COR-L47 (cell line): ENCODE measurements around the gene GRID1.

ENCODE experiments used
- DNase-seq: peaks from one replicate; lab custom pipeline; 2025; lab: John Stamatoyannopoulos, UW

Gene GRID1

DNA sequence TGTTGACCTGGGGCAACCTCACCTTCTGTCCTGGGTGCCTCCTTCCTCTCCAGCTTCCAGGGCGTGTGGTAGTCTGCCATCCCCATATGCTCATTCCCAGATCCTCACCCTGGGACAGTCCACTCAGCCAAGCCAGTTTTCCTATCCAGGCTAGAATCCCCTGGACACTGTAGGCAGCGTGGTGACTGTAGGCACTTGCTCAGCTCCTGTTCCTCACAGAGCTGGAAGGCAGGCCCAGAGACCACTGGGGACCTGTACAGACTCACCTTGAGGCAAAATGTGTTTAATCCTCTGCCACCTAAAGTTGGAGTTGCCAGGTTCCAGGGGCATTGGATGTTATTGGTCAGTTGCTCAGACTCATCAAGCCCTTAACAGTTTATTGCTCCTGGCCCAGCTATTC is 2.4 kb upstream of the GRID1 start:
- no peak for DNase-seq

DNA sequence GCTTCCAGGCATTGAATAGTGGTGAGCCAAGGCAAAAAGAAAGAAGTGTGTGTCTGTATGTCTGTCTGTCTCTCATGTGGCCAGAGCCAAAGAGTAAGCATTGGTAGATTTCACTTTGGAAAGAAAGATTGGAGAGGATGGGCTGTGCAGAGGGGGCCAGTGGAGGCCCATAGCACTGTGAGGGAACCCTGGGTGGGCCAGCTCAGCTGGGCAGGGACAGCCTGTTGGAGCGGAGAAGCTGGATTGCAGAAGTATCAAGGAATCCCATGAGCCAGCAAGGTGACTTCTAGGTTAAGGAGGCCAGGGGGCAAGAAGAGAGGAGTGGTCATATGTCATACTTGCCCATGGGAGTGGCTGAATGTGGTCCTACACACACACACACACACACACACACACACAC is 1.5 kb upstream of the GRID1 start:
- DNase-seq = no peak

DNA sequence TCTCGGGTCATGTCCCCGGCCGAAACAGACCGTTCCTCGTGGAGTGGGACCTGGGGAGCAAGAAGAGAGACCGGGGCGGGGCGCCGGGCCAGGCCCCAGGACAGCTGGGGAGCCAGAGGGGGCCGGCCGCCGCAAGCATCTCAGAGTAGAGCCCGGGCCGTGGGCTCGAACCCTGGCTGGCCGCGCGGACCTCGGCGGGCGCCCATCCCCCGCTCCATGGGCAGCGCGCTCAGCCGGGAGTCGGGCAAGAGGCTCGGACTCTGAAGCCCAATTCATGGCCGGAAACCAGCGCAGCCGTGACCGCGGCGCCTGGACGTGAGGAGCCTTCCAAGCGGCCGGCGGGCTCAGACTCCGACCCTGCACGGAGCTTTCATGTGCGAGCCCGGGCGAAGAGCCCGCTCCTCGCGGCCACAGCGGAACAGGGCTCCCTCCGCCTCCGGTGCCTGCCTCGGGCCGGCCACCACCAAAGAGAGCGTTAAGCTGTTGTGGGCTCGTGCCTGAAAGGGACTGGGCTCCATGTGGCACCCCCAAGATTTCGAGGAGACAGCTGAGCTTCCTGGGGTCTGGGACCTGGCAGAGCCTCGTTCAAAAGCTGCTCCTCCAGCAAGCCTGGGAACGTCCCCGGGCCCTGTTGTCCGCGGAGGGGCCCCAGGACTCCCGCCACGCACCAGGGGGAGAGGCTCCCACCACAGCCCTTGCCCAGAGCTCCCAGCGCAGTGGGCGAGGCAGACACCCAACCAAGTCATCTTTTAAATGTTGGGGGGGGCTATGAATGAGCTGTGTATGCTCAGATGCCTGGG is 757 bp upstream of the GRID1 start:
- no peak for DNase-seq

DNA sequence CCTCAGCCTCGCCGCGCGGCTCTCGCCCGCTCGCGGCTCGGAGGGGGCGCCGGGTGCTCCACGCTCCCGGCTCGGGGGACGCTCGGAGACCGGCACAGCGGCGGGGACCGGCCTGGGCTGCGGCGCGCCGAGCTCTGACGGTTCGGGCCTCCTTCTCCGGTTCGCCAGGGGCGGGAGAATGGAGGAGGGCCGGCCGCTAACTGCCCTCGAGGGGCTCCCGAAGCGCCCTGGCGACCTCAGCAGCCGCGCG is 232 bp upstream of the GRID1 start:
- no peak for DNase-seq

DNA sequence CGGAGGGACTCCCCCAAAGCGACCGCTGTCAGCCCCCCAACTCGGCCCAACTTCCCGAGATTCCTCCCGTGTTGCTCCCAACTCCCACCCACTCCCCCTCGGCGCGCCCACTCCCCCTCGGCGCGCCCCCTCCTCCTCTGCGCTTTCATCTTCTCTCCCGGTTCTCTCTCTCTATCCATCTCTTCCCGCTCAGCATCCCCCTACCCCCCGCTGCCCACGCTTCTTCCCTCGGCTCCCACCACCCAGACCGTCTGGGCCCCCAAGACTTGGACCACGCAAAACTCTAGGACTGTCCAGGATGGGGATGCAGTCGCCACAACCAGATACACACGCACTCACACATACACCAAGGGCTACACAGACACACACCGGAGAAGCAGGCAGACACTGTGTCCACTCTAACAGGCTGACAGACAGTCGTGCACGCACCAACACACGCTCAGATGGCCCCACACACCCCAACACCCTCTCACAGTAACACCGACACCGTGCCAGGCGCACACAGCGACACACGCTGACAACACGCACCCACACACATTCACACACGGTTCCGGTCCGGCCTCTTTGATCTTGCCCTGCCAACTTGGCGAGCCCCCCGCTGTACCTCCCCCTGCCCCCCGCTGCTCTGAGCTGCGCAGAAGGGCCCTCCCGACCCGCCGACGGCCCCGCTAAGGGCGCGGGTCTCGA is 1.1 kb downstream of the GRID1 start:
- DNase-seq = no peak

DNA sequence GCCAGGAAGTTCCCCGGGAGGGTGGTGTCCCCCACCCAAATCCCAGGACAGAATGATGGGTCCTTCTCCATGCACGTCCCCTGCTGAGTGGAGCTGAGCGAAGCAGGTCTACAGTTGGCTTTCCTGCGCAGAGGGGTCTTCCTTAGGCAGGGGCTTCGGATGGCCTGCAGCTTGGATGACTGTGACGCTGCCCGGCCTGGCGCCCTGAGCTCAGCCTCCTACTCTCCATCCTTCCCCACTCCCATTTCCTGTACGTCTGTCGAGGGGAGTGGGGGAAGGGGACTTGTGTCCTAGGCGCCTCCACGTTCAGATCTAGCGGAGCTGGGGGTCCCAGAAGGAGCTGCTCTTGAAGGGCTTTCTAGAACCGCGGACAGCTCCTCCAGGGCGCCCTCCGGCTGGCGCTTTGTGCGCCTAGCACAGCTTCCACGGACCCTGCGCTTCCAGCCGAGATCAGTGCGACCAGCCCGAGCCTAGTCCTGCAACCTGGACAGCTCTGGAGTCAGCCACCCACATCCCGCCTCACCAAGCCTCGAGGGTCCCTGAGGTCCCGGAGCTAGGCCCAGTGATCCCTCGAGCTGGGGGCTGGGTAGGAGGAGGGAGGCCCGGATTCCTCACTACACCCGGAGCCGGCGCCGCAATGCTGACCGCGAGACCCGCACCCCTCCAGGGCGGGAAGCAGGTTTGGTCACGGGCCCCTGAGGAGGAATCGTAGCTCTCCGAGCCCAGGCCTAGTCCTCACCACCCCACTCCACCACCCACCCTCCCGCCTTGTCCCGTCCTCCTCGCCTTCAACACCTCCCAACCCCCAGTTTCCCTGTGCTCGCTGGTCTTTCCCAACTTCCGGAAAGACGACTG is 1.9 kb downstream of the GRID1 start:
- no peak for DNase-seq

DNA sequence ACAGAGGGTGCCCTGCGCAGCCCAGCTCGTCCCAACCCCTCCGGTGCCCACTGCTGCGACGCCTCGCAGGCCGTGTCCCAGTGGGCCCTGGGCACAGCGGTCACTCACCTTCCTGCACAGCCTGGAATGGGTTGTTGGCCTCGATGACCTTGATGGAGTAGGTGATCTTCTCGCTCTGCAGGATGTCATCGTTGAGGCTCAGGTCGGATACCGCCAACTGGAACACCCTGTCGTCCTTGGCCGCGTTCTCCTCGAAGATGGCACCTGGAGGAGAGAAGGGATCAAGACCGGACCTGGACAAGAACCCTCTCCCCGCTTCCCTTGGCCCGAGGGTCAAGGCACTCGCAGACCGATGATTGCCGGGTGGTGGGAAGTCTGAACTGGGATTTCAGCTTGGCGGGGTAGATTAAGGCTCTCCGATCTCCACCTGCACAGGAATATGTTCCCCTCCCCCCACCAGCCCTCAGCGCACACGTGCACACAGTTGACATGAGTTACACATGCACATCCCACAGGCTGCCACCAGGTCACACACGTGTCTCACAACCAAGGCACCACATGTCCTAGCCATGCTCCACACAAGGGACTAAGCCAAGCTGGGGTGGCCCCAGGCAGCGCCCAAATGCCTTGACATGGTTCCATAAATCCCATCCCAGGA is 2.6 kb downstream of the GRID1 start:
- DNase-seq = no peak

DNA sequence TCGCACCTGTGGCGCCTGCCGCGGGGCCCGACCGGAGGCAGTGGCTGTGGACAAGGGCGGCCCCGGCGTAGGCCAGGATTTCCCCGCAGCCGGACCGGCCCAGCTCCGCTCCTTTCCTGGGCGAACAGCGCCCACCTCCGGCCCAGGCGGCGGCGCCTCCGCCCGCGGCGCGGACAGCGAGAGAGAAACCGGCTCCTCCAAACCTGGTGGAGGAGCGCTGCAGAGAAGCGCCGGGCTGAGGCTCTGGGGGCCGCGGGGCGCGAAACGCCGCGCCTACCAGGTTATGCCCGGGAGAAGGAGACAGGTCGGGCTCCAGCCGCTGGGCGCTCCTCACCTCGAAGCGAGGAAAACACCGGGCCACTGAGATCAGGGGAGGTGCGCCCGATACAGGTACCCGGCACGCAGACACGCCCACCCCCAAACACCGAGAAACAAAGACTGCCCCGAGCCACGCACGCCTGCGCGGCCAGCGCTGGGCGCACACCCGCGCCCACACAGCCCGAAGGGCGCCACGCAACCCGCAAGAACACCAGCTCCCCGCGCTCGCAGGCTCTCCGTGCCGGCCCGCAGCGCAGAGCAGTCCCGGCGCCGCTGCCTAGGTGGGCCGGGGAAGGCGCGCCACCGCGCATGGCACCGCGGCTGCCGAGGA is 3.3 kb downstream of the GRID1 start:
- DNase-seq = no peak

DNA sequence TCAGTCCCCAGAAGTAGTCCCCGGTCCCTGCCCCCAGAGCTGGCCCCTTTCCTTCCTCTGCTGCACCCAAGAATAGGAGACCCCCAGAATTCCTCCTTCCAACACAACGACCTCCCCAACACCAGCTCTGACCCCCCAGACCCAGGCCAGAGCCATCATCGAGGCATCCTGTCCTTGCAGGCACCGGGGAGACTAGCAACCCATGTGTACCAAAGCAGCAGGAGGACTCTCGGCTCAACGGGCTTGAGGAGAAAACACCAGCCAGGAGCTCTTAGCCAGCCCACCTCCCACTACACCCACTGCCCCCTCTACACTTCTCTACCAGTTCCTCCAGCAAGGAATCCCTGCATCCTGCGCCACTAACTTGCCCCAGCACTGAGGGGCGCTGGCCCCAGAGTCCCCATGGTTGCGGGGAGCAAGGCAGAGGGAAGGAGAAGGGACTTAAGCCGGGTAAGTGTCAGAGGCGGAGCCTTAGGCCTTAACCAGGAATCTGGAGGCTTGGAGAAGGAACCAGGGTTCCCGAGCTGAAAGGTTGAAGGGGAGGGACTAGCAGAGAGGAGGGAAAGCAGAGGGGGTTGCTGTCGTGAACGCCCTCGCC is 3.9 kb downstream of the GRID1 start:
- no peak for DNase-seq

DNA sequence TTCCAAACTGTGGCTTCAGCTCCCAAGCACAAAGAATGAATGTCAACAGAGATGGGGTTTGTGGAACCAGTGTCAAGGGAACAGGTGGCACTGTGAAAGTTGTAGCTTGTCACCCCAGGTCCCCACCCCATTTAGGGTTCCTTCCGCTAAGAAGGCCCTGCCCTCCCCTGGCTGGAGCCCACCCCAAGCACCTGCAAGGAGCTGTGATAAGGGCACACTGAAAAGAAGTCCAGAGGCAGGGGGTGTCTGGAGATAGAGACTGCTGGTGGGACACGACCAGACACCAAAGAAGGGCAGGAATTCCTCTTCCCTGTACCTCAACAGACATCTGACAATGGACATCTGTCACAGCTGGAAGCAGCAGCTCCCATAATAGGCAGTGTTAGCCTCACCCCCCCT is 4.5 kb downstream of the GRID1 start:
- no peak for DNase-seq

DNA sequence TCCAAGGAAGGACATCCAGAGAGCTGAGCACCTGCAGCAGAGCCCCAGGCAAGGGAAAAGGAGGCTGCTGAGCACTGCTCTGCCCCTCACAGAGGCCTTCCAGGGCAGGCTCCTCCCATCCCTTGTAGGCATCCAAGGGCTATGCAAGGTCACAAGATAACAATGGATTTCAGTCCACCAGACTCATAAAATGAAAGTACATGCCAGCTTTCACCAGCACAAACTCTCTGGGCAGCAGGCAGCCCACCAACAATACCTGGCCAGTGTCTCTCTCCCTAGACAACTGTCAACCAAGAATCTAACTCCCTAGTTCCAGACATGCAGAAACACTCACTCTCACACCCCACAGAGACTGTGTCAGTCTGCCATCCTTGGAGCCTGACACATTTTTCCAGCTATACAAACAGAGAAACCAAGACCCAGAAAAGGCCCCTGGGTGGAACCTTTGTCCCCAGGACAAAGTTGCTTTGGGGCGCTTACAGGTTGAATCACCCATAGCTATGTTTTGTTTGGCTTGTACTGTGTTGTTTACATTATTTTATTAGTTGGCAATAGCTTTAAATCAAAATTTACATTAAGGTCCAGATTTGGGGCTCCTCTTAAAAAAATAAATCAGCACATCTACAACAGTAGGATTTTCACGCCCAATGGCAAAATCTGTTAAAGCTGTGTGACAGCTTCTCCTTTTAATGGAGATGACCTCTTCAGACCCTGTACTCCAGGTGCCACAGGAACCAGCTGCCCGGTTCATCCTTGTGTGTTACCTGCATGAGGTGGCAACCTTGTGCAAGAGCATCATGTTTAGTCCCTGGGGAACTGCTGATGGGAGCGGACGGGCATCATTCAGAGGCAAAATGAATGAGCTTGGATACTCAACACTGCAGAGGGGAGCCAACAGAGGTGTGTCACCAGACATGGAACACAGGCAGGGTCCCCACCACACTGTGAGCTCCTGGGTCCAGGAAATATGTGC is 5.2 kb downstream of the GRID1 start:
- DNase-seq = no peak

DNA sequence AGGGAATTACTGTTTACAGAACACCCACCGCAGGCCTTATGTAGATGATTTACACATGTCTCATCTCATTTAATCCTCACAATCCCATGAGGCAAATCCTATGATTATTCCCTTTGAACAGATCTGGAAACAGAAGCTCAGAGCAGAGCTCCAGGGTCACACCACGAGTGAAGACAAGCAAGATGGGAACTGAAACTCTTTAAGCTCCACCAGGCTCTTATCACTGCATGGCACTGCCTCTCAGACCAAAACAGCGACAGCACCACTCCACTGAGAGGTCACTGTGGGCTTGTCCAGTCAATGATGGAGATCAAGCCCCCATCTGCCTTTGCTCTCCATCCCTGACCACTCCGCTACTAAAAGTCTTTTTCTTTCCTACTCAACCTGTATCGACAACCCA is 5.9 kb downstream of the GRID1 start:
- DNase-seq = no peak

DNA sequence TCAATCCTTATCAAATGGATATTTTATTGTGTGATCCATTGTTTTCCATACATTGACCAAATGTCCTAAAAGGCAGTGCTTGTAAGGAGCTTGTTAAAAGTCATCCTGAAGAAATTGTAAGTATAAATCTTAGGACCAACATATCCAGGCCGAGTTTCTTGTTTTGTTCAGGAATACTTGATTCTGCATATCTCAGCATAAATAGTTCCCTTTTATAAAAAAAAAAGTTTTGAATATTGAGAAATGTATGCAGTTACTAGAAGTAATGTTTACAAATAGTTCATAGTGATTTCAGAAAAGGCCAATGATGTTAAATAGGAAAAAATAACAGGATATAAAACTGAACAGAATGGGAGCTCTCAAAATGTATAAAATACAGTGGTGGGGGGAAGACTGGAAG is 6.6 kb downstream of the GRID1 start:
- DNase-seq = no peak

DNA sequence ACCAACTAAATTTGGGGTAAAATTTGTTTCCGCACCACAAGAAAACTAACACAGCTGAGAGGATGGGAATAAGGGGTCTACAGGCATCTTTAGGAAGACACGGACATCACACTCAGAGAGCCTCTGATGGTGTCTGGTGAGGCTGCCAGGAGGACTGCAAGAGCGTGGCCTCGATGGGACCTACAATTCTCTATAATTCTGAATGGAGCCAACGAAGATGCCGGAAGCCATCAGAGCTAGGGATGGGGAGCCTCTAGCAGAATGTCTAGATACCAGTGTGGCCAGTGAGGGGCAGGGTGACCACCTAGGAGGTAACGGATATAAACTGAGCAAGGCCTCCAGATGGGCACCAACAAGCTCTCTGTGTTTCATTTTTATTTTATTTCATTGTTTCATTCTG is 7.5 kb downstream of the GRID1 start:
- DNase-seq = no peak

DNA sequence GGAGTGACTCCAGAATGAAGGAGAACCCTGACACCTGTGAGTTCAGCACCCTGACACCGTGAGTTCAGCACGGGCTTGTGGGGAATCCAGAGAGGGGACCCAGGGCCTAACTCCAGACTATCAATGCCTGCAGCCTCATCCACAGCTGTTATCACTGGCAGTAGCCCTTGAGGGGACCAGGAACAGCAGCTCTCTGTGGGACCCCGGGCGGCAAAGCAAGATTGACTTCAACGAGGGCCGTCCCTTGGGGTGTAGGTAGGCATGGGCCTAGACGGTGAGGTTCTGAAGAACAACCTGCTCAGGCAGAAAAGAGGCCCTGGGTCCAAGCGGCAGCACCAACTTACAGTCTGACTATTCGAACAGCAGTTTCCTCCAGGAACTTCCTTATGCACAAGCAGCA is 8.9 kb downstream of the GRID1 start:
- DNase-seq = no peak

DNA sequence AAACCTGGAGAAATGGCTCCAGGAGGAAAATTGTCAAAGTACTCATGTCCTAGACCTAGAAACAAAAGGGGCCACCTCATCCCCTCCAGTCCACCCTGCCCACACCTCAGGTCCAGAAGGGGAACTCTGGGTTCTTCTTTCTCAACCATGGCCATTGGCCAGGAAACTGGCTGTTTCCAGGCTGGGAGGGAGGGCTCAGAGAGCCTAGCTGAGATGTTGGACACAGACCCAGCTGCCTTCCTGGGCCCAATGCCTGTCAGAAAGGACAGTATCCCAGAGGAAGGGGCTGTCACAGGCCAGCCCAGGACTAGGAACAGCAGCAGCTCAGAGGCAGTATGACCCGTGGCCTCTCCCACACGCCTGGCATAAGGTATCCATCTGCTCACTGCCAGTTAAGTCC is 9.6 kb downstream of the GRID1 start:
- no peak for DNase-seq

DNA sequence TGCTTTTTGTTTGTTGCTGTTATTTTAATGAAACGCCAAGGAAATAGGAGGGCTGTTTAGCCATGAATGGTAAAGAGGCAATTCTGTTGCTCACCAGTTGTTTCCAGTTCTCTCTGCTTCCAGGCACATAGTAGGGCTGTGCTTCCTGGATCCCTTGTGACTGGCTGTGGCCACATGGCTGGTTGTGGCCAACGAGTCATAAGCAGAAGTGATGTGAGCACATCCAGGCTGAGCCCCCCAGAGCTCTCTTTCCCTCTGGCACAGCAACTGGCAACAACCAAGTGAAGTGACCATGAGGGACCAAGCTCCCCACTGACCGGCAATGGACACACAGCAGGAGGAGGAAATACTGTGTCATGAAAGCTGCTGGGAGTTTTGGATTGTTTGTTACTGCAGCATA is 10.3 kb downstream of the GRID1 start:
- DNase-seq = no peak

DNA sequence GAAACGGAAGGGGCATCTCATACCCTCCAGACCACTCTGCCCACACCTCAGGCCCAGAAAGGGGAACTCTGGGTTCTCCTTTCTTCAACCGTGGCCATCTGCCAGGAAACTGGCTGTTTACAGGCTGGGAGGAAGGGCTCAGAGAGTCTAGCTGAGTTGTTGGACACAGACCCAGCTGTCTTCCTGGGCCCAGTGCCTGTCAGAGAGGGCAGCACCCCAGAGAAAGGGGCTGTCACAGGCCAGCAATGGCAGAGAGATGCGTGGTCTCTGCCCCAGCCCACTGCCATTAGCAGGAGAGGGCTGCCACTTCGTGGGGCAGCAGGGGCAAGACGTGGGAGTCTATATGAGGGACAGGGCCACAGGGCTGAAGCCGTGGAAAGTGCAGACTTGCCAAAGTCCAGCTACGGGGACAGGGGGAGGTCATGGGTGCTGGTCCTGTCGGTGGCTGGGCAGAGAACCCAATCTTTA is 11.0 kb downstream of the GRID1 start:
- DNase-seq = no peak

DNA sequence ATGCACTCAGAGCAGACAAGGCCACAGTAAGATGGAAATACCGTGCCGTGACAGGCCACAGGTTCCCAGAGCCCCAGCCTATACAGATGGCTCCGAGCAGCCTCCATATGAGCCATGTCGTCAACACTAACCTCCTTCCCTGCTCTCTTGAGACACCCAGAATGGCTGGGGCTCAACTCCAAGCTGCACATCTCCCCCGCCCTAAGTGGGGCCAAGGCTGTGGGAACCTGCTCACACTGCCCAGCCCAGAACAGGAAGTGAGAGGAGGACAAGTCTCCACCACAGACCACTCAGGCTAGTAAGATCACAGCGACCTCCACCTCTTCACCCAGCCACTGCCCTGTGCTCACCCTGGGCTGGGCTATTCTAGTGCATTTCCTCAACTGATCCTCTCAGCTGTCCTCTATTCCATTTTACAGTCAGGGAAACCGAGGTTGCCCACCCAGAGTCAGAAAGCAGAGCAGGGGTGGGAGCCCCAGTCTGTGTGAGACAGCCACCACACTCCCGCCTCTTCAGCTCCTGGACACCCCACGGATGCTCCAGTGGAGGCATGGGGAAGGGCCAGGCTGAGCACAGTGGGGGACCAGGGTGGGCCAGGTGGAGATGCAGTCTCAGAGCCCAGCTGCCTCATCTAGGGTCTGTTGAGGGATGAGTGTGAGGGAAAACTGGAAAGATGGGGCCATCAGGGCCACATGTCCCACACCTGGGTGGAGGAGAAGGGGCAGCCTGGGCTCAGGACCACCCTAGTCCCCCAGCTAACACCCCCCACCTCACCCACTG is 11.6 kb downstream of the GRID1 start:
- DNase-seq = no peak
